IMR-90 (cell line): ENCODE data around the gene PPP2R2D. TPM values are rescaled to one million over a fixed set of nuclear protein-coding genes. Genes with fewer than 3 reads are reported as not detected.
"Not testable (repeated sequence)": the region's sequence is repeated elsewhere in the genome, so short reads cannot be mapped to it uniquely, and the experiment has no call there.

Experiments
- ATAC-seq: fragments of 200-7000 bp; cut with Tn5 transposase; 2 replicates; pipeline ENCODE4 v1.9.1; 2020; ENCODE audit warnings: low read depth, mild to moderate bottlenecking, moderate library complexity
- BruUV-seq: library from RNA; stranded (reverse); fragments of 400-500 nt; replicated peaks from 2 replicates; lab custom pipeline; 2021; lab: Mats Ljungman, UMichigan
- CTCF ChIA-PET: fragments of 300-600 bp; formaldehyde crosslinking; extraction: SDS; loops from one replicate; lab custom pipeline; 2021; ENCODE audit warnings: antibody characterized with exemption; lab: Yijun Ruan, JAX
- POLR2A ChIA-PET: fragments of 300-600 bp; sonication (Branson Sonifier 250); formaldehyde crosslinking; loops from one replicate; lab custom pipeline; 2022; ENCODE audit warnings: antibody characterized with exemption; ENCODE audit not compliant: unreplicated experiment; lab: Charles Lee
- DNase-seq: peaks from one replicate; pipeline ENCODE4 v3.0.0; 2013
- H2AFZ ChIP-seq: replicated peaks from 2 replicates; pipeline ENCODE3; 2013; ENCODE audit warnings: low read length, mild to moderate bottlenecking; ENCODE audit not compliant: poor library complexity
- H2AK5ac ChIP-seq: 2 replicates; pipeline ENCODE4 v1.6.1; 2013; ENCODE audit warnings: low read depth, low read length, inconsistent platforms
- H2AK9ac ChIP-seq: replicated peaks from 2 replicates; pipeline ENCODE3; 2013; ENCODE audit warnings: mild to moderate bottlenecking, low read depth, low read length, moderate library complexity; ENCODE audit not compliant: poor library complexity
- H2BK120ac ChIP-seq: 2 replicates; pipeline ENCODE4 v1.6.1; 2013; ENCODE audit warnings: low read depth, low read length, inconsistent platforms
- H2BK15ac ChIP-seq: 3 replicates; pipeline ENCODE4 v1.6.1; 2013; ENCODE audit warnings: low read depth, low read length, inconsistent platforms
- H2BK20ac ChIP-seq: 2 replicates; pipeline ENCODE4 v1.6.1; 2013; ENCODE audit warnings: low read depth, mild to moderate bottlenecking, inconsistent platforms, low read length, moderate library complexity
- H2BK5ac ChIP-seq: 2 replicates; pipeline ENCODE4 v1.6.1; 2013; ENCODE audit warnings: mild to moderate bottlenecking, low read depth, low read length, inconsistent platforms; ENCODE audit not compliant: poor library complexity, severe bottlenecking
- H3K14ac ChIP-seq: replicated peaks from 2 replicates; pipeline ENCODE4 v1.6.1; 2013; ENCODE audit warnings: low read depth, low read length, inconsistent platforms
- H3K18ac ChIP-seq: 2 replicates; pipeline ENCODE4 v1.6.1; 2013; ENCODE audit warnings: low read depth, low read length, control low read depth
- H3K23ac ChIP-seq: 2 replicates; pipeline ENCODE4 v1.6.1; 2013; ENCODE audit warnings: low read depth, low read length, inconsistent platforms
- H3K27ac ChIP-seq: 2 replicates; pipeline ENCODE4 v1.5.1; 2013; ENCODE audit warnings: mild to moderate bottlenecking, control low read depth, low read length; ENCODE audit not compliant: insufficient read depth
- H3K27me3 ChIP-seq: 2 replicates; pipeline ENCODE4 v1.6.1; 2013; ENCODE audit warnings: low read length; ENCODE audit not compliant: control insufficient read depth, insufficient read depth
- H3K36me3 ChIP-seq: 2 replicates; pipeline ENCODE4 v1.6.1; 2013; ENCODE audit warnings: low read length, mixed read lengths; ENCODE audit not compliant: control insufficient read depth, insufficient read depth
- H3K4ac ChIP-seq: 2 replicates; pipeline ENCODE4 v1.6.1; 2013; ENCODE audit warnings: low read depth, low read length, inconsistent platforms
- H3K4me1 ChIP-seq: 2 replicates; pipeline ENCODE4 v1.6.1; 2013; ENCODE audit warnings: low read length, mixed read lengths; ENCODE audit not compliant: control insufficient read depth, insufficient read depth
- H3K4me2 ChIP-seq: 2 replicates; pipeline ENCODE4 v1.6.1; 2013; ENCODE audit warnings: low read depth, mild to moderate bottlenecking, control low read depth, low read length, moderate library complexity
- H3K4me3 ChIP-seq: 2 replicates; pipeline ENCODE4 v1.5.1; 2013; ENCODE audit warnings: low read depth, mild to moderate bottlenecking, control low read depth, low read length, moderate library complexity; ENCODE audit not compliant: insufficient read depth
- H3K56ac ChIP-seq: 2 replicates; pipeline ENCODE4 v1.6.1; 2013; ENCODE audit warnings: low read length, inconsistent platforms; ENCODE audit not compliant: insufficient read depth; ENCODE audit errors: extremely low read depth
- H3K79me1 ChIP-seq, 2 experiments: 2 replicates each; pipeline ENCODE4 v1.6.1; 2013; ENCODE audit warnings: low read length in 2 of 2, inconsistent platforms in 1 of 2, low read depth in 1 of 2
- H3K9ac ChIP-seq: 2 replicates; pipeline ENCODE4 v1.6.1; 2013; ENCODE audit warnings: low read depth, low read length, control low read depth
- H3K9me1 ChIP-seq: 2 replicates; pipeline ENCODE4 v1.6.1; 2013; ENCODE audit warnings: low read length, inconsistent platforms; ENCODE audit not compliant: insufficient read depth
- H3K9me3 ChIP-seq: 2 replicates; pipeline ENCODE4 v1.6.1; 2013; ENCODE audit warnings: low read length; ENCODE audit not compliant: control insufficient read depth, insufficient read depth
- H4K20me1 ChIP-seq: 2 replicates; pipeline ENCODE4 v1.6.1; 2013; ENCODE audit warnings: low read length, inconsistent platforms; ENCODE audit not compliant: insufficient read depth
- H4K5ac ChIP-seq: 2 replicates; pipeline ENCODE4 v1.6.1; 2013; ENCODE audit warnings: mild to moderate bottlenecking, low read depth, low read length, control low read depth
- H4K8ac ChIP-seq, 2 experiments: 2 replicates each; pipeline ENCODE4 v1.6.1; 2013; ENCODE audit warnings: low read depth in 2 of 2, low read length in 2 of 2, control low read depth in 1 of 2, inconsistent platforms in 1 of 2
- H4K91ac ChIP-seq: 2 replicates; pipeline ENCODE4 v1.6.1; 2013; ENCODE audit warnings: low read depth, low read length, inconsistent platforms; ENCODE audit not compliant: insufficient read depth
- CEBPB ChIP-seq: IDR thresholded peaks from 2 replicates; pipeline ENCODE4 v1.6.1; 2012; ENCODE audit warnings: low read depth, low read length, improper control_type of control experiment
- CTCF ChIP-seq: conservative IDR thresholded peaks from 2 replicates; pipeline ENCODE4 v1.5.1; 2012; ENCODE audit warnings: mild to moderate bottlenecking, low read depth, low read length, improper control_type of control experiment
- FOS ChIP-seq: fragments of 150-350 bp; IDR thresholded peaks from 2 replicates; pipeline ENCODE4 v1.6.1; 2016; ENCODE audit warnings: low read depth, low read length
- MAFK ChIP-seq: IDR thresholded peaks from 2 replicates; pipeline ENCODE4 v1.6.1; 2012; ENCODE audit warnings: low read depth, low read length, improper control_type of control experiment
- MAZ ChIP-seq: IDR thresholded peaks from 2 replicates; pipeline ENCODE4 v1.6.1; 2012; ENCODE audit warnings: low read depth, mild to moderate bottlenecking, low read length, improper control_type of control experiment, moderate library complexity, borderline replicate concordance
- WGBS, 2 experiments: methylation state at CpG; one replicate each; pipeline versions ENCODE4 v1.1.5 to v1.1.7; 2013; ENCODE audit warnings: missing lambda C conversion rate in 2 of 2; ENCODE audit not compliant: insufficient read length in 1 of 2; ENCODE audit errors: extremely low coverage in 2 of 2; 5-methylcytosine and 5-hydroxymethylcytosine counted together
- dilution Hi-C: fragments of 300-500 bp; cut with HindIII; formaldehyde crosslinking; loops from one replicate; pipeline ENCODE4 v1.14.3; 2018; ENCODE audit warnings: low sequenced_read_pairs; ENCODE audit not compliant: unreplicated experiment
- in situ Hi-C: fragments of 300-500 bp; cut with MboI; formaldehyde crosslinking; loops from 3 replicates; pipeline ENCODE4 v1.14.3; 2019; ENCODE audit warnings: low sequenced_read_pairs, inconsistent platforms, mixed read lengths
- intact Hi-C: fragments of 100-400 bp; cut with micrococcal nuclease; formaldehyde crosslinking; loops from 2 replicates; pipeline ENCODE4 v1.10.0; 2022
- polyA plus RNA-seq, 3 experiments: library from polyadenylated mRNA; depleted of rRNA; stranded (reverse); fragments of >200 nt; gene quantifications; 2 replicates each; pipeline ENCODE4 v1.2.3, GENCODE V29; 2012; ENCODE audit warnings: low replicate concordance in 1 of 3
- total RNA-seq: library from RNA; depleted of rRNA; stranded (reverse); fragments of >200 nt; gene quantifications from 2 replicates; pipeline ENCODE4 v1.2.3, GENCODE V29; 2012

Gene PPP2R2D
- total and polyA plus RNA-seq, 2 of the 4 experiments (the other 2 are of a cell fraction) = 22.8 to 23.8 TPM

GRCh38 chr10:131949041-131949862 lies 48.4 kb downstream of the PPP2R2D start:
- H3K9me3 ChIP-seq = no peaks in the 10 kb centered on the region
- H3K79me1 ChIP-seq = peaks cover 22 to 62% of the 10 kb centered on the region in 2 experiments
- H2BK5ac ChIP-seq = peak overlapping the region; percentile 11
- H4K8ac ChIP-seq = no peak overlapping the region
- H2AFZ ChIP-seq = no peak overlapping the region
- H3K23ac ChIP-seq = no peak overlapping the region
- no peak overlapping the region for H3K56ac ChIP-seq
- 0 out of 2 replicates have a peak overlapping the region, but pooled peaks have one; percentile 77 for H2BK20ac ChIP-seq
- 95% methylated on average over 7 of the region's 23 CpGs; no CpG with 5 or more reads in 1 of the 2 experiments for WGBS, 2 experiments
- H3K18ac ChIP-seq = no peak overlapping the region
- peaks cover 21% of the 10 kb centered on the region for H3K4me1 ChIP-seq
- DNase-seq (no peak), ATAC-seq (no peak)
- TF ChIP-seq CTCF (no peak), FOS (no peak), MAFK (no peak), MAZ (no peak), CEBPB (no peak)
- intact Hi-C loops (loop anchor here (5.0 kb wide), 1 partner anchor 47 kb away; the partner anchor contains the start of gene PPP2R2D), dilution Hi-C loops (no loop called here), in situ Hi-C loops (no loop called here)
- H4K20me1 ChIP-seq = peaks cover 20% of the 10 kb centered on the region
- no peak overlapping the region for H2AK9ac ChIP-seq
- no peak overlapping the region for H3K4me3 ChIP-seq
- no peak overlapping the region for H3K14ac ChIP-seq
- H3K4ac ChIP-seq = peak overlapping the region; percentile 72; the same call in 1 of the 2 replicates
- POLR2A ChIA-PET = no interaction called here
- peaks cover 32% of the 10 kb centered on the region for H3K9me1 ChIP-seq
- no peak overlapping the region for H3K4me2 ChIP-seq
- H2BK120ac ChIP-seq = peak overlapping the region; percentile 86
- CTCF ChIA-PET = interaction anchor here (0.6 to 1.1 kb wide), 2 partner anchors 19 to 74 kb away, joined by 3 read pairs; no protein-coding TSS in a partner anchor
- H3K36me3 ChIP-seq = peaks cover 38% of the 10 kb centered on the region
- H4K91ac ChIP-seq = peak overlapping the region; percentile 19; the same call in 1 of the 2 replicates
- 0 out of 2 replicates have a peak overlapping the region, but pooled peaks have one; percentile 29 for H2AK5ac ChIP-seq
- no peak overlapping the region for H3K27ac ChIP-seq
- no peak overlapping the region for H4K5ac ChIP-seq
- H2BK15ac ChIP-seq = no peak overlapping the region
- BruUV-seq = no TSS peak
- no peak overlapping the region for H3K9ac ChIP-seq
- no peaks in the 10 kb centered on the region for H3K27me3 ChIP-seq

DNA sequence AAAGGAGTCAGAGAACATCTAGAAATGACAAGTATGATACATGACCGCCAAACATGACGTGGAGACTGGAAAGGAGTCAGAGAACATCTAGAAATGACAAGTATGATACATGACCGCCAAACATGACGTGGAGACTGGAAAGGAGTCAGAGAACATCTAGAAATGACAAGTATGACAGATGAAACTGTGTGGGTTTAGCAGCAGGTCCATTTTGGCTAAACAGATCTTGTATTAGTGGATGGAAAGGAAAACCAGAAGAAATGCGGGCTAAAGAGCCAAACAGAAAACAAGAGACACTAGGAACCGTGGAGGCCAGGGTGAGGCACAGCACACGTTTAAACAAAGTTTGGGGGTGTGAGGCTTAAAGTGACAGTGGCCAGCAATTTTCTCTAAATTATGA lies 49.1 kb downstream of the PPP2R2D start:
- H3K56ac ChIP-seq, in situ Hi-C loops, H3K4me2 ChIP-seq, H2BK5ac ChIP-seq, H2BK120ac ChIP-seq, ATAC-seq, H2BK15ac ChIP-seq, H3K27me3 ChIP-seq, H2AK9ac ChIP-seq, H3K9ac ChIP-seq, H3K9me3 ChIP-seq, H2AFZ ChIP-seq, DNase-seq, H3K4ac ChIP-seq, H4K5ac ChIP-seq, H3K18ac ChIP-seq, H2AK5ac ChIP-seq, H3K27ac ChIP-seq, POLR2A ChIA-PET, CTCF ChIA-PET, H4K8ac ChIP-seq, H3K4me3 ChIP-seq, dilution Hi-C loops, H3K14ac ChIP-seq, BruUV-seq, H3K23ac ChIP-seq, H2BK20ac ChIP-seq, H4K91ac ChIP-seq: not testable (repeated sequence)
- peaks cover 21% of the 10 kb centered on the region for H3K4me1 ChIP-seq
- H3K36me3 ChIP-seq = peaks cover 38% of the 10 kb centered on the region
- peaks cover 32% of the 10 kb centered on the region for H3K9me1 ChIP-seq
- H4K20me1 ChIP-seq = peaks cover 20% of the 10 kb centered on the region
- peaks cover 19 to 58% of the 10 kb centered on the region in 2 experiments for H3K79me1 ChIP-seq
- intact Hi-C loops = loop anchor here (5.0 kb wide), 1 partner anchor 48 kb away; the partner anchor contains the start of gene PPP2R2D
- WGBS, 2 experiments = no CpG with 5 or more reads among the region's 7 CpGs
